Measurements from ENCODE around the gene LRRTM2.

GRCh38 chr5:138828556-138828955, 46.6 kb downstream of the LRRTM2 start:
- TF ChIP-seq KDM1A (IDR thresholded peaks at IDR 0.05; ENCODE audit: borderline replicate concordance) (no peak), HCFC1 (IDR thresholded peaks at IDR 0.05; ENCODE audit: low read length) (no peak), POLR2A (IDR thresholded peaks at IDR 0.05; ENCODE audit: low read depth, low read length) (no peak), EZH2 (IDR thresholded peaks at IDR 0.05; ENCODE audit: borderline replicate concordance, control insufficient read depth, low read depth, low read length) (no peak), CTCF (IDR thresholded peaks at IDR 0.05 in 2 of 3, conservative IDR thresholded peaks at IDR 0.05 in 1 of 3; ENCODE audit: control insufficient read depth in 2 of 3, extremely low read depth in 1 of 3, insufficient read depth in 1 of 3, low read depth in 3 of 3, low read length in 3 of 3) (no peak), MAX (IDR thresholded peaks at IDR 0.05; ENCODE audit: low read depth, low read length) (no peak), EGR1 (IDR thresholded peaks at IDR 0.05; ENCODE audit: borderline replicate concordance in 1 of 2, low read depth in 2 of 2, low read length in 2 of 2) (no peak), LARP7 (IDR thresholded peaks at IDR 0.05) (no peak)

All from GM12878 (cell line).